ENCODE results near the gene ATRX. TPM values are rescaled to one million over a fixed set of nuclear protein-coding genes. Genes with fewer than 3 reads are reported as not detected.
"Not testable (repeated sequence)": the region's sequence is repeated elsewhere in the genome, so short reads cannot be mapped to it uniquely, and the experiment has no call there.

ATRX gene
- total RNA-seq, 4 donors from 2014 or later, result 34.7 to 75.9 (median 50.5) TPM

GRCh38 chrX:77635373-77635772, 150.6 kb downstream of the ATRX start:
- H3K36me3 ChIP-seq, result peaks cover 0 to 5% of the 10 kb centered on the region in 2 donors
- ATAC-seq (no peak), DNase-seq (no peak)
- no peaks in the 10 kb centered on the region for H3K27me3 ChIP-seq
- in situ Hi-C loops (cut with MboI; ENCODE audit: low sequenced_read_pairs in 4 of 4) (no loop called here), intact Hi-C loops (cut with DNase I; ENCODE audit: low total_unique reads) (no loop called here)
- no peaks in the 10 kb centered on the region for H3K9me3 ChIP-seq
- no peak overlapping the region for H3K4me3 ChIP-seq
- H3K27ac ChIP-seq, result no peak overlapping the region
- H3K4me1 ChIP-seq, result no peaks in the 10 kb centered on the region
- TF ChIP-seq CTCF (IDR thresholded peaks at IDR 0.05 in 4 of 5, conservative IDR thresholded peaks at IDR 0.05 in 1 of 5) (no peak), POLR2A (IDR thresholded peaks at IDR 0.05) (no peak)

GRCh38 chrX:77628294-77629025, 157.6 kb downstream of the ATRX start:
- intact Hi-C loops (cut with DNase I; ENCODE audit: low total_unique reads), result no loop called here
- no peak overlapping the region for H3K4me3 ChIP-seq
- no peak for ATAC-seq

GRCh38 chrX:77622672-77623071, 163.3 kb downstream of the ATRX start:
- H3K9me3 ChIP-seq, result no peaks in the 10 kb centered on the region
- no peaks in the 10 kb centered on the region for H3K36me3 ChIP-seq
- TF ChIP-seq CTCF (IDR thresholded peaks at IDR 0.05 in 4 of 5, conservative IDR thresholded peaks at IDR 0.05 in 1 of 5), result no peak
- no peak for TF ChIP-seq POLR2A (IDR thresholded peaks at IDR 0.05)
- no peak for ATAC-seq
- intact Hi-C loops (cut with DNase I; ENCODE audit: low total_unique reads), result no loop called here
- no peak overlapping the region for H3K4me3 ChIP-seq
- H3K27me3 ChIP-seq, result no peaks in the 10 kb centered on the region
- H3K27ac ChIP-seq, result no peak overlapping the region
- no peaks in the 10 kb centered on the region for H3K4me1 ChIP-seq
- in situ Hi-C loops (cut with MboI; ENCODE audit: low sequenced_read_pairs in 4 of 4), result no loop called here
- no peak for DNase-seq

More at GRCh38 chrX:77628294-77629025, 157.6 kb downstream of the ATRX start:
- no peak for DNase-seq
- Histone ChIP-seq H3K4me1 (no peaks in the 10 kb centered on the region), H3K27ac (no peak overlapping the region), H3K27me3 (no peaks in the 10 kb centered on the region), H3K9me3 (no peaks in the 10 kb centered on the region), H3K36me3 (peaks cover 0 to 5% of the 10 kb centered on the region in 2 donors)
- in situ Hi-C loops (cut with MboI; ENCODE audit: low sequenced_read_pairs in 4 of 4), result no loop called here
- TF ChIP-seq POLR2A (IDR thresholded peaks at IDR 0.05) (no peak), CTCF (IDR thresholded peaks at IDR 0.05 in 4 of 5, conservative IDR thresholded peaks at IDR 0.05 in 1 of 5) (no peak)

DNA sequence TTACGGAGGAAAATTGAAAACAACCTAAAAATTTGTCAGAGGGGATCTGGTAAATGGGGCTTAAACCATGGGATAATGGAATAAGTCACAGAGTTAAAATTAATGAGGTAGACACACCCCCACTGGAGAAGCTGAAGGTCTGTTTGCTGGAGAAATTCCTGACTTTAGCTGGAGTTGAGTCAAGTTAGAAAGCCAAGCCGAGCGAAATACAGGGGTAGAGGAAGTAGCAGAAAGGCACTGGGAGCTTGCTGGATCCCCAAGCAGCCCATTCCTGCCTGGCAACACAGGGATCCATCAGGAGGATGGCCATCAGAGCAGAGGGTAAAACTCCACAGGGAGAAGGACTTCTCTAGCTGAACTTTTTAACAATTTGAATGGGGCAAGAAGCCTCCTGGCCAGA, 163.8 kb downstream of the ATRX start:
- H3K4me1 ChIP-seq, result no peaks in the 10 kb centered on the region
- no peak for DNase-seq
- H3K27me3 ChIP-seq, result no peaks in the 10 kb centered on the region
- H3K9me3 ChIP-seq, result no peaks in the 10 kb centered on the region
- ATAC-seq, result no peak
- intact Hi-C loops (cut with DNase I; ENCODE audit: low total_unique reads) (no loop called here), in situ Hi-C loops (cut with MboI; ENCODE audit: low sequenced_read_pairs in 4 of 4) (no loop called here)
- no peak overlapping the region for H3K27ac ChIP-seq
- H3K36me3 ChIP-seq, result no peaks in the 10 kb centered on the region
- TF ChIP-seq POLR2A (IDR thresholded peaks at IDR 0.05) (no peak), CTCF (IDR thresholded peaks at IDR 0.05 in 4 of 5, conservative IDR thresholded peaks at IDR 0.05 in 1 of 5) (no peak)
- no peak overlapping the region for H3K4me3 ChIP-seq

GRCh38 chrX:77621453-77621852, 164.6 kb downstream of the ATRX start:
- H3K27ac ChIP-seq; DNase-seq; intact Hi-C loops (cut with DNase I; ENCODE audit: low total_unique reads); H3K27me3 ChIP-seq; H3K4me3 ChIP-seq; H3K4me1 ChIP-seq; in situ Hi-C loops (cut with MboI; ENCODE audit: low sequenced_read_pairs in 4 of 4); H3K36me3 ChIP-seq; H3K9me3 ChIP-seq; ATAC-seq: not testable (repeated sequence)

Data from gastrocnemius medialis (tissue), 4 donors.